ENCODE results near the gene TTC39A.

GRCh38 chr1:51280321-51280978 lies 49.9 kb downstream of the TTC39A start:
- TF ChIP-seq SIN3A (IDR thresholded peaks at IDR 0.05; ENCODE audit: borderline replicate concordance, insufficient read depth, low read depth, low read length), result no peak
- TF ChIP-seq POLR2AphosphoS5 (IDR thresholded peaks at IDR 0.05; ENCODE audit: low read depth, low read length), result no peak
- TF ChIP-seq CTCF (IDR thresholded peaks at IDR 0.05), result no peak

Data from Panc1 (cell line).